ENCODE measurements around the gene ATP10A.

DNA sequence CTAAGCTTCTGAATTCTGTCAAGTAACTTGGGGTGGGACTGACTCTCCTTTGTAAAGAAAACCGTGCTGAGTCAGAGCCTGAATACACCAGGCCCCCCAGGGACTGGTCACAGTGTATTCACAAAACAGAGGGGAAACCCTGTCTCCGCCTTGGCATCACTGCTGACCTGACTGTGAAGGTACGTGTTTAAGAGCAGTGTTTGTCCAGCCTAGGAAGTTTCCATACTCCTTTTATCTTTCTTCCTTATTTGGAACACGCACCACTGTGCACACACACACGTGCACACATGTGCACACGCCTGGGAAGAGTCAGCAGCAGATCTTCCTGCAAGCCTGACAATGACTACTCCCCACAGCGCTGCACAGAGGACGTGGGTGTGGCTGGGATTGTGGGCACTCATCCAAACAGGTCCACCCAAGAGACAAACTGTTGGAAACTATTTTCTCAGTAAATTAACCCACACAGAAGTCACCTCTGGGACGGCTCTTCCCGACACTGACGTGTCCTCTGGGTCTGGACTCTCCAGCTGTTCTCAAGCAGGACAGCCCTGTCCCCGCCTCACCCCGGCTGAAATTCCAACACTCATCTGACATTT lies 87.7 kb downstream of the ATP10A start:
- TF ChIP-seq, protein P1, sequence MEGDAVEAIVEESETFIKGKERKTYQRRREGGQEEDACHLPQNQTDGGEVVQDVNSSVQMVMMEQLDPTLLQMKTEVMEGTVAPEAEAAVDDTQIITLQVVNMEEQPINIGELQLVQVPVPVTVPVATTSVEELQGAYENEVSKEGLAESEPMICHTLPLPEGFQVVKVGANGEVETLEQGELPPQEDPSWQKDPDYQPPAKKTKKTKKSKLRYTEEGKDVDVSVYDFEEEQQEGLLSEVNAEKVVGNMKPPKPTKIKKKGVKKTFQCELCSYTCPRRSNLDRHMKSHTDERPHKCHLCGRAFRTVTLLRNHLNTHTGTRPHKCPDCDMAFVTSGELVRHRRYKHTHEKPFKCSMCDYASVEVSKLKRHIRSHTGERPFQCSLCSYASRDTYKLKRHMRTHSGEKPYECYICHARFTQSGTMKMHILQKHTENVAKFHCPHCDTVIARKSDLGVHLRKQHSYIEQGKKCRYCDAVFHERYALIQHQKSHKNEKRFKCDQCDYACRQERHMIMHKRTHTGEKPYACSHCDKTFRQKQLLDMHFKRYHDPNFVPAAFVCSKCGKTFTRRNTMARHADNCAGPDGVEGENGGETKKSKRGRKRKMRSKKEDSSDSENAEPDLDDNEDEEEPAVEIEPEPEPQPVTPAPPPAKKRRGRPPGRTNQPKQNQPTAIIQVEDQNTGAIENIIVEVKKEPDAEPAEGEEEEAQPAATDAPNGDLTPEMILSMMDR (conservative IDR thresholded peaks at IDR 0.05): no peak
- no peak for TF ChIP-seq ZFX (IDR thresholded peaks at IDR 0.05)
